NCI-H1436 treated with DMSO at 0.1 percent for 48 hours (cell line): ENCODE results near the gene AMBP.

ENCODE experiments used
- DNase-seq: peaks from one replicate; lab custom pipeline; 2025; lab: John Stamatoyannopoulos, UW

The AMBP gene

GRCh38 chr9:114112778-114113584, 34.9 kb upstream of the AMBP start:
- no peak for DNase-seq

GRCh38 chr9:114112325-114112724, 34.2 kb upstream of the AMBP start:
- no peak for DNase-seq

DNA sequence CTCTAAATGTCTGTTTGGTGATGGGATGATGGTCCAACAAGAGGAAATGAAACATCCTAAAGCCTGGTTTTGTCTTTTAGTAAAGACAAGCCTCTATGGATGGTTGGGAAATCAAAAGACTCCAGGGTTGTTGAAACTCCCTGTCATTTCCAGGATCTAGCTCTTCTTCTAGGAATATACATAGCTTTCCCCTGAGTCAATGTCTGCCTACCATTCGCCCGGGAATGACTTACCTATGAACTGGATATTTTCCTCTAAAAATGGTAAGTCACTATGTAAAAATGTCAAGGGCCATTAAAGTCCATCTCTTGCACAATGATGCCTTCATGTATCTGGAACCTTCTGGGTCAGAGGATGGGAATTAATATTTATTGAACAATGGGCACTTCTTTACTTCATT, 32.1 kb upstream of the AMBP start:
- no peak for DNase-seq

- DNase-seq = no peak
These were observed 31.0 kb upstream of the AMBP start for GRCh38 chr9:114109124-114109523.

- no peak for DNase-seq
These were observed 30.1 kb upstream of the AMBP start for GRCh38 chr9:114108016-114108833.

DNA sequence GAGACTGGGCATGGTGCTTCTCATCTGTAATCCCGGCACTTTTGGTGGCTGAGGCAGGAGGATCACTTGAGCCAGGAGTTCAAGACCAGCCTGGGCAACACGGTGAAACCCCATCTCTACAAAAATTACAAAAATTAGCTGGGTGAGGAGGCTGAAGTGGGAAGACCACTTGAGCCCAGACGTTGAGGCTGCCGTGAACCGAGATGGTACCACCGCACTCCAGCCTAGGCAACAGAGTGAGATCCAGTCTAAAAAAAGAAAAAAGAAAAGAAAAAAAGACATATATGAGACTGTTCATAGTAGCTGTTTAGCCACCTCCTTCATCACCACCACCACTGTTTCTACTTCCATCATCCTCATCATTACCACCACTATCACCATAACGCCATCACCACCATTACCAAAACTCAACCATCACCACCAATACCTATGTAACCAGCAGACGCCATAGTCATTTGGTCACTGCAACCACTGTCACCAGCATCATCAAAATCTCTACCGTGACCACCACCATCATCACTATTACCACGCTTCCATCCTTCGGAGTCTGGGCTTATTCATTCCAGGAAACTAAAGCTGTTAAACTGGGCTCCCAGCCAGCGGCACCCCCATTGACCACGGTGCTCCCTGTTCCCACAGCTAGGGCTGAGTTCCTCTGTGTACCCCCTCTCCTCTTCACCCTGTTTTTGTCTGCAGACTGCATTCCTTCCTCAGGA, 29.3 kb upstream of the AMBP start:
- no peak for DNase-seq

DNA sequence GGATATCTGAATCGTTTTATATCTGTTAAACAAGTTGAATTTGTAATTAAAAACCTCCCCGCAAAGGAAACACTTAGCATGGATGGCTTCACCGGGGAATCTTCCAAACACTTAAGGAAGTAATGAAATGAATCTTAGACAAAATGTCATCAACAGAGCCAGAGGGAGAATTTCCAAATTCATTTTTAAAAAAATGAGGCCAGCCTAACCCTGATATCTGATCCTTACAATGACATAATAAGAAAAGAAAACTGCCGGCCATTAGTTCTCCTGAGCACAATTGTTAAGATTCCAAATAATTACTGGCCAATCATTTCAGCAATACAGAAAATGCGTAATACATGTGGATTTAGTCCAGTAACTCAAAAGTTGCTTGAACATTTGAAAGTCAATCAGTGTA, 27.1 kb upstream of the AMBP start:
- DNase-seq = no peak

GRCh38 chr9:114102484-114102883, 24.4 kb upstream of the AMBP start:
- no peak for DNase-seq

- no peak for DNase-seq
These were observed 22.4 kb upstream of the AMBP start for GRCh38 chr9:114100536-114100935.

GRCh38 chr9:114099669-114100270, 21.7 kb upstream of the AMBP start:
- DNase-seq = no peak

DNA sequence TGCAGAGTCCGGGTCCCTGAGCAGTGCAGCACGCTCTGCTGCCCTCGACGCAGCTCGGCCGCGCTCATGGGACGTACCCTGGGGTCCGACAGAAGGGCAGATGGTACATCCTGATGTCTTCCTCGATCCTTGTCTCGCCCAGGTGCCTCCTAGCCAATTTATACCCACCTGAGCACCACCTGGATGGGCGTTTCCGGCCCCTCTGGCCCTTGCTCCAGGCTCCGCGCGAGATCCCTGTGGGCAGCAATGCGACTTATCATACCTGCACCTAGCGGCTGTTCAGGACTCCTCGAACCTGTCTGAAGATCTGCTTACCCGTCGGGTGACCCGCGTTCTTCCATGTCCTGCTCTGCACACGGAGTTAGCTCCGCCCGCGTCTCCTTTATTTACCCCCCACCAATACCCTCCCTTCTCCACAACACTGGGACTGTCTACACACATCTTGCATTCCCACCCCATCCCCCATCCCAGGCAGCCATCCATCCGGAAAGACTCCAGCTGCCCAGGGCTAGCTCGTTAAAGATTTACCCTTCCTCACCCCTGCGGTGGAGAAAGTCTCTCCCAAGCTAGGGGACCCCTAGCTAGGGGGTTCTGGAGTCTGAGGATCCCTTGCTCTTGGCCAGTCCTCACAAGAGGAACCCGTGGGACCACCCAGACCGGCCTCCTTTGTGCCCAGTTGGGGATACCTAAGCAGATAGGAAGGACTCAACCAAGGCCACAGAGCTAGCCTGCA, 21.0 kb upstream of the AMBP start, which contains the start of gene KIF12:
Gene KIF12, minus strand, starts transcription at position 357 of the 733 bp plus-strand sequence. Its CDS starts 16 bp downstream, at position 341.
- DNase-seq = no peak

- no peak for DNase-seq
These were observed 20.2 kb upstream of the AMBP start for GRCh38 chr9:114098021-114098935.

- no peak for DNase-seq
These were observed 19.5 kb upstream of the AMBP start for GRCh38 chr9:114097613-114098020.

- DNase-seq = no peak
These were observed 18.9 kb upstream of the AMBP start for GRCh38 chr9:114096866-114097612.

DNA sequence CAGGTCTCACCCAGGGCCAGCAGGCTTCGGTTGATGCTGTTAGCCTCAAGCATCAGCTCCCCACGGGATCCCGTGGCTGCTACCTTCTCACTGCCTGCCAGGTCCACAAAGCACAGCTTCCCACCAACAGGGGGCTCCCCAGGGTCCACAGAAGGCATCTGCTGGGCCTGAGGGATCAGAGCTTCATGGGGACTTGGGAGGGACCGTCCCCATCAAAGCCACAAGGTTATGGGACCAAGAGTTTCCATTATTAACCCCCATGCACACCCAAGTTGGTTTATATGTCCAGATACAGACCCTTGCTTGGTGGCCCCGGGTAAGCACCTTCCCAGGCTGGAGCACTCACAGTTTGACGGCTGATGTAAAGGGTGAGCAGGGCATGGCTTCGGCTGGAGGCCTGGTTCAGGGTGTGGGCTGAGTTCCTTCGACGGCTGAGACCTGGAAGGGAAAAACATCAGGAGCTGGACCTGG, 18.0 kb upstream of the AMBP start:
- DNase-seq = no peak

GRCh38 chr9:114094971-114095370, 16.9 kb upstream of the AMBP start:
- no peak for DNase-seq

DNA sequence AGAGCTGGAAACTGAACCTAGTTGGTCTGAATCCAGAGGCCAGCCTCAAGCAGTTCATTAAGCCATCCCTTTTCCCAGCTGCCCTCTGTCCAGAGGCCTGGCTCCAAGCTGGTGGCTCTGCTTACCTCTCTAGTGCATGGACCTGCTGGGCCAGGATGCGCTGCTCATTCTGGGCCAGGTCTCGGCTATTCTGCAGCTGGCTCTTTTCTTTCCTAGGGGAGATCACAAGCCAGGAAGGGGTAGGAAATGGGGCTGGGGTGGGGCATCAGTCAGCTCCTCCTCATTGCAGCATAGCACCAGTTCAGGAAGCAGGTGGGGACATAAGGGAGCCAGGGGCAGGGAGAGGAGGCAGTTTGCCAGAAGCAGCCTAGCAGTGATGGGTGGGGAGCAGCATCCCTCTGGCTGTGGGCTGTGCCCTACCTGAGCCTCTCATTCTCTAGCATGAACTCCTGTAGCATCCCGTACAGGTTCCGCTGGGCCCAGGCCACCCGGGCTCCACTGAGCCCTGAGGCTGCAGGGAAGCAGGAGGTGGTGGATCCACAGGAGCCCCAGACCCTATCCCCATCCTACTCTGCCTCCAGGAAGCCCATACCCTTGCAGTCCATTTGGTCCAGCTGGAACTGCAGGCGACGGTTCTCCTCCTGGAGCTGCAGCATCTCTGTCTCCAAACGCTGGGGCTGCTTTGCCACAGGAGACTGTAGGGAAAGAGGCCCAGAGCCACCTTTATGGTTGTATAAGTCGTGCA, 15.8 kb upstream of the AMBP start:
- no peak for DNase-seq

DNA sequence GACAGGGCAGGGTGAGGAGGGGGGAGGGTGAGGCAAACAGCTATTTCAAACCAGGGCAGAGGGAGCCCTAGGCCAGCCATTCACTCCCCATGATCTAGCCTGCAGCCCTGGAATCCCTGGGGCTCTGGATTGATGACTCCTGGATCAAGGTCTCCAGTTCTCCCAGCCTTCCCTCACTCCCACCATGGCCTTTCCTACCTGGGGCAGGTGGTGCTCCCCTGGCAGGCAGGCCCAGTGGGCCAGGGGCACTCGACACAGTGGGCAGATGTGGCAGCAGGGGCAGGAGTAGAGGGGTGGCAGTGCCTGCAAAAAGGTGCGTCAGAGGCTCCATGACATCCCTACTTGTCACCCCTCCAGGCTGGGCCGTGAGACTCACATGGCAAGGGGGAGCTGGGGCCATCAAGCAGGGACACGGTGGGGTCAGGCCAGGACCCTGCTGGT, 15.0 kb upstream of the AMBP start:
- DNase-seq = no peak

GRCh38 chr9:114092336-114092735, 14.2 kb upstream of the AMBP start:
- no peak for DNase-seq
